Measurements from ENCODE around the gene RALB. TPM values are rescaled to one million over a fixed set of nuclear protein-coding genes. Genes with fewer than 3 reads are reported as not detected.

The RALB gene, protein sequence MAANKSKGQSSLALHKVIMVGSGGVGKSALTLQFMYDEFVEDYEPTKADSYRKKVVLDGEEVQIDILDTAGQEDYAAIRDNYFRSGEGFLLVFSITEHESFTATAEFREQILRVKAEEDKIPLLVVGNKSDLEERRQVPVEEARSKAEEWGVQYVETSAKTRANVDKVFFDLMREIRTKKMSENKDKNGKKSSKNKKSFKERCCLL
- 72.7 and 77.7 TPM in 2 replicates for total RNA-seq

DNA sequence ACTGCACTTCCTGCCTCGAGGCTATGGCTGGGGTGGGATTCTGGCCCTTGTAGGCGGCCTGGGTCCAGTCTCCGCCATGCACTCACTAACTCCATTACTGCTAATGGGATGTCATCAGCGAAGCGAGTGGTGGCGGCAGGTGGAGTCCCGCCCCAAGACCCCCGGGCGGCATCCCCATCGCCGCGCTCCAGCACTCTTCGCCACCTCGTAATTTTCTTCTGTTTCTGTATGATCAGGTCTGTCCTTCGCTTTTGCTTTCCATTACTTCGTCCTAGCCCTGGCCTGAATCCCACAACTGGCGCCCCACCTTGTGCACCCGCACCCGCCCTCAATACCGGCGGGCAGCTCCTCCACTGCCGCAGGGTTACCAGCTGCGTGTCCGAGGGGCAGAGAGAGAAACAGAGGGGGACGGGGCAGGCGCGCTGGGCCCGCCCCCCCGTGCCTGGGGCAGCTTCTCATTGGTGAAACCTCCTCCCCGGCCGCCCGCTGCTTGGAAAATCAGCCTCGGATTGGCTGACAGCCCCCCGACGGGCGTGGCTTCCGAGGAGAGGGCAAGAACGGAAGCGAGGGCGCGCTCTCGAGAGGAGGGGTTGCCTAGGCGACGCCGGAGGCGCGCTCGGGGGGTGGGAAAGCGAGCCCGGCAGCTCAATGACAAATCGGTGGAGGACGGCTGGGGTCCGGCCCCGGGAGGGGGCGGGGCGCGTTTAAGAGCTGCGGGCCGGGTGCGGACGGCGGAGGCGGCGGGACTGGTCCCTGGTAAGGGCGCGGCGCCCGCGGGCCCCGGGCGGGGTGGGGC, at the start of gene RALB:
TSS of gene RALB (plus strand) at position 628 of the 796 bp plus-strand sequence. CDS start 25,813 bp downstream, outside the sequence.

DNA sequence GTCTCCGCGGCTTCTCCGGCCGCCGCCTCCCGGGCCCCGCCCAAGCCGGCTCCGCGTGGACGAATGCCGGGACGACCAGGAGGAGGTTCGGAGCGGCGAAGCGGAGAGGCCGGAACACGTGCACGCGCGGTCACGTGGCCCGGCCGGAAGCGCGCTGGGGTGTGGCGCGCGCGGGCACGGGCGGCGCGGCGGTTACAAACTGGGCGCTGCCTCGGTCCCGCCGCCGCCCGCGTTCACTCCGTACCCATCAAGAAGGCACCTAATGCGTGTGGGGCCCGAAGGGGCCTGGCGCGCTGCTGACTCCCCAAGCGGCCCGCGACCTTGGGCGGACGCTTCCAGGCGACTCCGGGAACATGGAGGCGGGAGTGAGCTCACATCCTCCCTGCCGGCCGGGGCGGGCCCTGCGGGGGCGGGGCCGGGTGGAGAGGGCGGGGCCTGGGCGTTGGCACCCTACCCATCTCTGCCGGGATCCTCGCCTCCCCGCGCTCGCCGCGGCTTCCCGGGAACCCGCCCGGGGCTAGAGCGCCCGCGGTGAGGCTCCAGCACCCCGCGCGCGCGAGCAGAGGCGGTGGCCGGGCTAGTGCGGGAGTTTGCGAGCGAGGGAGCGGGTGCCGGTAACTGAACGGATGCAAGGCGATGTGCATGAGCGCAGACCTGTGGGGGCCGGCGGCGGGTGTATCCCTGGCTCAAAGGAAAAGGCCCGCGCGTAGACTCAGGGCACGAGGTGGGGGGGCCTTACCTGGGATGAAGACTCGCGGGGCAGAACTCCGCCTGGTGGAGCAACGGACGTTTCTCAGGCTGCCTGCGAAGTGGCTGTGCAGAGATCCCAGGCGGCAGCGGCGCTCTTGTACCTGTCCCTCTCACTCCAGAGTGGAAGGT, 29.4 kb upstream of the RALB start, which contains the start of gene TMEM185B:
TSS of gene TMEM185B (minus strand) at position 367 of the 879 bp plus-strand sequence. CDS start 424 bp downstream, outside the sequence.

Other genes starting within 250 kb of the RALB start
- 3.2 and 3.7 TPM in 2 replicates for gene EPB41L5, start 239.8 kb upstream of the RALB start, total RNA-seq
- 33.5 and 35.8 TPM in 2 replicates for gene TMEM185B, start 29.5 kb upstream of the RALB start, total RNA-seq
- 0.05 and 0.07 TPM in 2 replicates for gene INHBB, start 93.3 kb downstream of the RALB start, total RNA-seq

Data from mammary microvascular endothelial cell (primary cell).